ENCODE data around the gene MMP14. TPM values are rescaled to one million over a fixed set of nuclear protein-coding genes. Genes with fewer than 3 reads are reported as not detected.

MMP14 gene
- total and polyA plus RNA-seq, 9 of the 15 experiments (the other 6 are each of a cell fraction or from before 2014, with no cell fraction given): 0.36 to 5.8 (median 1.3) TPM; not detected in 2

DNA sequence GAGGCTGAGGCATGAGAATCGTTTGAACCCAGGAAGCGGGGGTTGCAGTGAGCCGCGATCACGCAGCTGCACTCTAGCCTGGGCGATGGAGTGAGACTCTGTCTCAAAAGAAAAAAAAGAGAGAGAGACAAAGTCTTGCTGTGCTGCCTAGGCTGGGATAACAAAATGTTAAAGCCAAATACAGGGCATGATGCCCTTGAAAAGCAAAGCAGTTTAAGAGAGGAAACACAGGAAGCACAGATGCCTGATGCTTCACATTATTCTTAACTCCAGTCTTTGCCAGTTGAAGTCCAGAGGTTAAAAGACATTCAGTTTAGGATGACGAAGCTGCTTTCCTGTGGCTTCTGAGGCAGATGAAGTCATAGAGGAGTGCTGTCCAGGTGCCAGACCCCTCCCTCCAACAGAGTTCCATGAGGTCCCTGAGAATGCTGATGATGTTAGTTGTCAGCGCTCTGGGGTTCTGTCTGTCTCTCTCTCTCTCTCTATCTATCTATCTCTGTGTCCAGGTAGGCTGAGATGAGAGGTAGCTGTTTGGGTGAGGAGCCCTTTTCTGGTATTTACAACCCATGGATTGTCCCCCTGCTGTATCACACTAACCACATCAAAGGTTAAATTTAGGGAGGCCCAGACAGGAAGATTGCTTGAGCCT, 11.6 kb upstream of the MMP14 start (continued):
- TF ChIP-seq, protein P1, sequence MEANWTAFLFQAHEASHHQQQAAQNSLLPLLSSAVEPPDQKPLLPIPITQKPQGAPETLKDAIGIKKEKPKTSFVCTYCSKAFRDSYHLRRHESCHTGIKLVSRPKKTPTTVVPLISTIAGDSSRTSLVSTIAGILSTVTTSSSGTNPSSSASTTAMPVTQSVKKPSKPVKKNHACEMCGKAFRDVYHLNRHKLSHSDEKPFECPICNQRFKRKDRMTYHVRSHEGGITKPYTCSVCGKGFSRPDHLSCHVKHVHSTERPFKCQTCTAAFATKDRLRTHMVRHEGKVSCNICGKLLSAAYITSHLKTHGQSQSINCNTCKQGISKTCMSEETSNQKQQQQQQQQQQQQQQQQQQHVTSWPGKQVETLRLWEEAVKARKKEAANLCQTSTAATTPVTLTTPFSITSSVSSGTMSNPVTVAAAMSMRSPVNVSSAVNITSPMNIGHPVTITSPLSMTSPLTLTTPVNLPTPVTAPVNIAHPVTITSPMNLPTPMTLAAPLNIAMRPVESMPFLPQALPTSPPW (CRISPR knock-in tag; IDR thresholded peaks at IDR 0.05): no peak; the same call in 1 of the 2 replicates
- TF ChIP-seq CHD4 (IDR thresholded peaks at IDR 0.05; ENCODE audit: insufficient read depth, insufficient replicate concordance, low read depth, low read length, poor library complexity, severe bottlenecking) (no peak), SNIP1 (IDR thresholded peaks at IDR 0.05; ENCODE audit: low read depth) (no peak), ZKSCAN8 (CRISPR knock-in tag; IDR thresholded peaks at IDR 0.05) (no peak), ZNF12 (CRISPR knock-in tag; IDR thresholded peaks at IDR 0.05) (no peak), RBM22 (IDR thresholded peaks at IDR 0.05; ENCODE audit: low read depth, low read length, poor library complexity, severe bottlenecking) (no peak), KDM5B (IDR thresholded peaks at IDR 0.05; ENCODE audit: insufficient replicate concordance, low read depth, low read length) (no peak), PTTG1 (tag; IDR thresholded peaks at IDR 0.05; ENCODE audit: low read depth) (no peak), SMAD1 (IDR thresholded peaks at IDR 0.05; ENCODE audit: low read depth, low read length, partially characterized antibody) (no peak), ZNF217 (CRISPR knock-in tag; IDR thresholded peaks at IDR 0.05) (no peak), NFXL1 (CRISPR knock-in tag; IDR thresholded peaks at IDR 0.05) (no peak), JUN (IDR thresholded peaks at IDR 0.05; ENCODE audit: borderline replicate concordance, low read depth, low read length) (0 out of 2 replicates have a peak, but pooled peaks have one; percentile 74), JUN (CRISPR knock-in tag; IDR thresholded peaks at IDR 0.05; ENCODE audit: borderline replicate concordance) (no peak), RUNX1 (IDR thresholded peaks at IDR 0.05; ENCODE audit: low read depth) (no peak), PCBP1 (IDR thresholded peaks at IDR 0.05; ENCODE audit: low read depth, low read length, poor library complexity, severe bottlenecking) (no peak), PHB2 (IDR thresholded peaks at IDR 0.05; ENCODE audit: low read depth) (no peak), CCNT2 (IDR thresholded peaks at IDR 0.05; ENCODE audit: borderline replicate concordance, extremely low read depth, insufficient read length, low read depth, low read length) (no peak), PML (IDR thresholded peaks at IDR 0.05; ENCODE audit: low read length) (no peak), FOSL1 (tag; conservative IDR thresholded peaks at IDR 0.05) (peak; percentile 56; the same call in 1 of the 2 replicates), STAT5B (CRISPR knock-in tag; IDR thresholded peaks at IDR 0.05) (no peak), RBFOX2 (IDR thresholded peaks at IDR 0.05; ENCODE audit: low read depth, low read length) (no peak), STAG1 (CRISPR knock-in tag; IDR thresholded peaks at IDR 0.05; ENCODE audit: borderline replicate concordance) (no peak)
- TF ChIP-seq, protein P2, sequence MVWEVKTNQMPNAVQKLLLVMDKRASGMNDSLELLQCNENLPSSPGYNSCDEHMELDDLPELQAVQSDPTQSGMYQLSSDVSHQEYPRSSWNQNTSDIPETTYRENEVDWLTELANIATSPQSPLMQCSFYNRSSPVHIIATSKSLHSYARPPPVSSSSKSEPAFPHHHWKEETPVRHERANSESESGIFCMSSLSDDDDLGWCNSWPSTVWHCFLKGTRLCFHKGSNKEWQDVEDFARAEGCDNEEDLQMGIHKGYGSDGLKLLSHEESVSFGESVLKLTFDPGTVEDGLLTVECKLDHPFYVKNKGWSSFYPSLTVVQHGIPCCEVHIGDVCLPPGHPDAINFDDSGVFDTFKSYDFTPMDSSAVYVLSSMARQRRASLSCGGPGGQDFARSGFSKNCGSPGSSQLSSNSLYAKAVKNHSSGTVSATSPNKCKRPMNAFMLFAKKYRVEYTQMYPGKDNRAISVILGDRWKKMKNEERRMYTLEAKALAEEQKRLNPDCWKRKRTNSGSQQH (CRISPR knock-in tag; IDR thresholded peaks at IDR 0.05): no peak
- TF ChIP-seq, protein P3, sequence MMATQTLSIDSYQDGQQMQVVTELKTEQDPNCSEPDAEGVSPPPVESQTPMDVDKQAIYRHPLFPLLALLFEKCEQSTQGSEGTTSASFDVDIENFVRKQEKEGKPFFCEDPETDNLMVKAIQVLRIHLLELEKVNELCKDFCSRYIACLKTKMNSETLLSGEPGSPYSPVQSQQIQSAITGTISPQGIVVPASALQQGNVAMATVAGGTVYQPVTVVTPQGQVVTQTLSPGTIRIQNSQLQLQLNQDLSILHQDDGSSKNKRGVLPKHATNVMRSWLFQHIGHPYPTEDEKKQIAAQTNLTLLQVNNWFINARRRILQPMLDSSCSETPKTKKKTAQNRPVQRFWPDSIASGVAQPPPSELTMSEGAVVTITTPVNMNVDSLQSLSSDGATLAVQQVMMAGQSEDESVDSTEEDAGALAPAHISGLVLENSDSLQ (IDR thresholded peaks at IDR 0.05): peak; percentile 53
- TF ChIP-seq, protein P4, sequence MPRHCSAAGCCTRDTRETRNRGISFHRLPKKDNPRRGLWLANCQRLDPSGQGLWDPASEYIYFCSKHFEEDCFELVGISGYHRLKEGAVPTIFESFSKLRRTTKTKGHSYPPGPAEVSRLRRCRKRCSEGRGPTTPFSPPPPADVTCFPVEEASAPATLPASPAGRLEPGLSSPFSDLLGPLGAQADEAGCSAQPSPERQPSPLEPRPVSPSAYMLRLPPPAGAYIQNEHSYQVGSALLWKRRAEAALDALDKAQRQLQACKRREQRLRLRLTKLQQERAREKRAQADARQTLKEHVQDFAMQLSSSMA (CRISPR knock-in tag; IDR thresholded peaks at IDR 0.05): no peak

All from K562 (cell line).